HuH-7 (cell line): ENCODE measurements around the gene RENBP.

Source experiments
- DNase-seq: peaks from one replicate; pipeline ENCODE4 v3.0.0; 2011; ENCODE audit warnings: low spot score

Gene RENBP

GRCh38 chrX:153932220-153932915, 12.1 kb downstream of the RENBP start:
- no peak for DNase-seq

- no peak for DNase-seq
Observed at GRCh38 chrX:153931748-153932147, 12.7 kb downstream of the RENBP start.

- DNase-seq = no peak
Observed at GRCh38 chrX:153931151-153931550, 13.3 kb downstream of the RENBP start.

GRCh38 chrX:153930011-153930910, 14.2 kb downstream of the RENBP start:
- DNase-seq = no peak

- no peak for DNase-seq
Observed at GRCh38 chrX:153929576-153929975, 14.9 kb downstream of the RENBP start.

- DNase-seq = no peak
Observed at GRCh38 chrX:153928846-153929245, 15.6 kb downstream of the RENBP start.

GRCh38 chrX:153927922-153928760, 16.3 kb downstream of the RENBP start:
- DNase-seq = peak; percentile 97

- DNase-seq = no peak
Observed at GRCh38 chrX:153927672-153927921, 16.8 kb downstream of the RENBP start.

- DNase-seq = no peak
Observed at GRCh38 chrX:153926858-153927671, 17.4 kb downstream of the RENBP start.

- DNase-seq = no peak
Observed at GRCh38 chrX:153926552-153926857, 17.9 kb downstream of the RENBP start.

GRCh38 chrX:153925739-153926551, 18.5 kb downstream of the RENBP start, which contains the start of gene ARHGAP4:
ARHGAP4 (minus strand) TSS chrX:153926264; CDS start chrX:153926202, 62 bp downstream.
- no peak for DNase-seq

- no peak for DNase-seq
Observed at GRCh38 chrX:153925387-153925738, 19.1 kb downstream of the RENBP start.

- peak; percentile 70 for DNase-seq
Observed at GRCh38 chrX:153924149-153924861, 20.1 kb downstream of the RENBP start.

- peak; percentile 83 for DNase-seq
Observed at GRCh38 chrX:153922932-153923857, 21.2 kb downstream of the RENBP start.

GRCh38 chrX:153921511-153922446, 22.7 kb downstream of the RENBP start:
- DNase-seq = no peak

GRCh38 chrX:153921070-153921469, 23.4 kb downstream of the RENBP start:
- DNase-seq = no peak

GRCh38 chrX:153920546-153920945, 23.9 kb downstream of the RENBP start:
- DNase-seq = no peak

- no peak for DNase-seq
Observed at GRCh38 chrX:153919281-153919680, 25.2 kb downstream of the RENBP start.
